ENCODE data around the gene LRRC36. TPM values are rescaled to one million over a fixed set of nuclear protein-coding genes. Genes with fewer than 3 reads are reported as not detected.
A peak's percentile ranks its signal among the peaks of the same experiment; 100 is the strongest.

Gene LRRC36
- total and polyA plus RNA-seq, 2 of the 13 experiments (the other 11 are each of a cell fraction or from before 2014, with no cell fraction given): 0.12 to 0.15 TPM

DNA sequence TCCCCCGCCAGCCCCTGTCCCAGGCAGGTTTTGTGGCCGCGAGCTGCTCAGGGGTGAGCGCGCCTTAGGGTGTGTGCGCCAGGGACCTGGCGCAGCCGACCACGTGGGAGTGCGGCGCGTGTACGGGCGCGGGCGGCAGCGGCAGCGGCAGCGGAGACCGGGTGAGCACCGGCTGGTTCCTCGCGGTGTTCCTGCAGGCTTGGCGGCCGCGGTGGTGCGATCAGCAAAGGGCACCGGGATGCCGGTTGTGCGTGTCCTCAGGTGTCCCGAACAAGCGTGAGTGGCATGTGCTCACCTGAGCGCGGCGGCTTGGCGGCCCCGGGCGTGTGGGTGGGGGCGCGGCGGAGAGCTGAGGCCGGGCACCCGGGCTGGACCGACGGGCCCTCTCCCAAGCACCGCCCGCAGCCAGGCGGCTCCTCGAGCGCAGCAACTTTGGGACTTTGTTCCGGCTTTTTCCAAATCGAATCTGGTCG, 103.9 kb downstream of the LRRC36 start (continued):
- TF ChIP-seq, protein P1, sequence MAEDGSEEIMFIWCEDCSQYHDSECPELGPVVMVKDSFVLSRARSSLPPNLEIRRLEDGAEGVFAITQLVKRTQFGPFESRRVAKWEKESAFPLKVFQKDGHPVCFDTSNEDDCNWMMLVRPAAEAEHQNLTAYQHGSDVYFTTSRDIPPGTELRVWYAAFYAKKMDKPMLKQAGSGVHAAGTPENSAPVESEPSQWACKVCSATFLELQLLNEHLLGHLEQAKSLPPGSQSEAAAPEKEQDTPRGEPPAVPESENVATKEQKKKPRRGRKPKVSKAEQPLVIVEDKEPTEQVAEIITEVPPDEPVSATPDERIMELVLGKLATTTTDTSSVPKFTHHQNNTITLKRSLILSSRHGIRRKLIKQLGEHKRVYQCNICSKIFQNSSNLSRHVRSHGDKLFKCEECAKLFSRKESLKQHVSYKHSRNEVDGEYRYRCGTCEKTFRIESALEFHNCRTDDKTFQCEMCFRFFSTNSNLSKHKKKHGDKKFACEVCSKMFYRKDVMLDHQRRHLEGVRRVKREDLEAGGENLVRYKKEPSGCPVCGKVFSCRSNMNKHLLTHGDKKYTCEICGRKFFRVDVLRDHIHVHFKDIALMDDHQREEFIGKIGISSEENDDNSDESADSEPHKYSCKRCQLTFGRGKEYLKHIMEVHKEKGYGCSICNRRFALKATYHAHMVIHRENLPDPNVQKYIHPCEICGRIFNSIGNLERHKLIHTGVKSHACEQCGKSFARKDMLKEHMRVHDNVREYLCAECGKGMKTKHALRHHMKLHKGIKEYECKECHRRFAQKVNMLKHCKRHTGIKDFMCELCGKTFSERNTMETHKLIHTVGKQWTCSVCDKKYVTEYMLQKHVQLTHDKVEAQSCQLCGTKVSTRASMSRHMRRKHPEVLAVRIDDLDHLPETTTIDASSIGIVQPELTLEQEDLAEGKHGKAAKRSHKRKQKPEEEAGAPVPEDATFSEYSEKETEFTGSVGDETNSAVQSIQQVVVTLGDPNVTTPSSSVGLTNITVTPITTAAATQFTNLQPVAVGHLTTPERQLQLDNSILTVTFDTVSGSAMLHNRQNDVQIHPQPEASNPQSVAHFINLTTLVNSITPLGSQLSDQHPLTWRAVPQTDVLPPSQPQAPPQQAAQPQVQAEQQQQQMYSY (CRISPR knock-in tag; IDR thresholded peaks at IDR 0.05): no peak
- TF ChIP-seq MAFG (CRISPR knock-in tag; IDR thresholded peaks at IDR 0.05) (0 out of 2 replicates have a peak, but pooled peaks have one; percentile 17), SP5 (CRISPR knock-in tag; IDR thresholded peaks at IDR 0.05; ENCODE audit: borderline replicate concordance, low read depth) (no peak), NFIC (IDR thresholded peaks at IDR 0.05; ENCODE audit: low read length) (no peak), CBFB (CRISPR knock-in tag; IDR thresholded peaks at IDR 0.05) (no peak), HNRNPUL1 (IDR thresholded peaks at IDR 0.05; ENCODE audit: low read depth, low read length) (no peak), ZBTB21 (CRISPR knock-in tag; IDR thresholded peaks at IDR 0.05) (no peak), TSC22D2 (CRISPR knock-in tag; IDR thresholded peaks at IDR 0.05; ENCODE audit: borderline replicate concordance) (no peak), CBX1 (IDR thresholded peaks at IDR 0.05; ENCODE audit: low read depth) (no peak), SYNCRIP (IDR thresholded peaks at IDR 0.05; ENCODE audit: insufficient read depth, low read depth, low read length) (no peak), IRX3 (CRISPR knock-in tag; IDR thresholded peaks at IDR 0.05; ENCODE audit: borderline replicate concordance, low read depth) (no peak; the same call in 1 of the 2 replicates), ZNF766 (CRISPR knock-in tag; IDR thresholded peaks at IDR 0.05; ENCODE audit: borderline replicate concordance) (peak; percentile 41; the same call in 1 of the 2 replicates), RFX3 (CRISPR knock-in tag; IDR thresholded peaks at IDR 0.05) (no peak), GABPA (IDR thresholded peaks at IDR 0.05; ENCODE audit: low read depth, low read length) (no peak), GABPA (CRISPR knock-in tag; IDR thresholded peaks at IDR 0.05; ENCODE audit: low read depth) (no peak)
- TF ChIP-seq, protein P2, sequence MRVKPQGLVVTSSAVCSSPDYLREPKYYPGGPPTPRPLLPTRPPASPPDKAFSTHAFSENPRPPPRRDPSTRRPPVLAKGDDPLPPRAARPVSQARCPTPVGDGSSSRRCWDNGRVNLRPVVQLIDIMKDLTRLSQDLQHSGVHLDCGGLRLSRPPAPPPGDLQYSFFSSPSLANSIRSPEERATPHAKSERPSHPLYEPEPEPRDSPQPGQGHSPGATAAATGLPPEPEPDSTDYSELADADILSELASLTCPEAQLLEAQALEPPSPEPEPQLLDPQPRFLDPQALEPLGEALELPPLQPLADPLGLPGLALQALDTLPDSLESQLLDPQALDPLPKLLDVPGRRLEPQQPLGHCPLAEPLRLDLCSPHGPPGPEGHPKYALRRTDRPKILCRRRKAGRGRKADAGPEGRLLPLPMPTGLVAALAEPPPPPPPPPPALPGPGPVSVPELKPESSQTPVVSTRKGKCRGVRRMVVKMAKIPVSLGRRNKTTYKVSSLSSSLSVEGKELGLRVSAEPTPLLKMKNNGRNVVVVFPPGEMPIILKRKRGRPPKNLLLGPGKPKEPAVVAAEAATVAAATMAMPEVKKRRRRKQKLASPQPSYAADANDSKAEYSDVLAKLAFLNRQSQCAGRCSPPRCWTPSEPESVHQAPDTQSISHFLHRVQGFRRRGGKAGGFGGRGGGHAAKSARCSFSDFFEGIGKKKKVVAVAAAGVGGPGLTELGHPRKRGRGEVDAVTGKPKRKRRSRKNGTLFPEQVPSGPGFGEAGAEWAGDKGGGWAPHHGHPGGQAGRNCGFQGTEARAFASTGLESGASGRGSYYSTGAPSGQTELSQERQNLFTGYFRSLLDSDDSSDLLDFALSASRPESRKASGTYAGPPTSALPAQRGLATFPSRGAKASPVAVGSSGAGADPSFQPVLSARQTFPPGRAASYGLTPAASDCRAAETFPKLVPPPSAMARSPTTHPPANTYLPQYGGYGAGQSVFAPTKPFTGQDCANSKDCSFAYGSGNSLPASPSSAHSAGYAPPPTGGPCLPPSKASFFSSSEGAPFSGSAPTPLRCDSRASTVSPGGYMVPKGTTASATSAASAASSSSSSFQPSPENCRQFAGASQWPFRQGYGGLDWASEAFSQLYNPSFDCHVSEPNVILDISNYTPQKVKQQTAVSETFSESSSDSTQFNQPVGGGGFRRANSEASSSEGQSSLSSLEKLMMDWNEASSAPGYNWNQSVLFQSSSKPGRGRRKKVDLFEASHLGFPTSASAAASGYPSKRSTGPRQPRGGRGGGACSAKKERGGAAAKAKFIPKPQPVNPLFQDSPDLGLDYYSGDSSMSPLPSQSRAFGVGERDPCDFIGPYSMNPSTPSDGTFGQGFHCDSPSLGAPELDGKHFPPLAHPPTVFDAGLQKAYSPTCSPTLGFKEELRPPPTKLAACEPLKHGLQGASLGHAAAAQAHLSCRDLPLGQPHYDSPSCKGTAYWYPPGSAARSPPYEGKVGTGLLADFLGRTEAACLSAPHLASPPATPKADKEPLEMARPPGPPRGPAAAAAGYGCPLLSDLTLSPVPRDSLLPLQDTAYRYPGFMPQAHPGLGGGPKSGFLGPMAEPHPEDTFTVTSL (CRISPR knock-in tag; IDR thresholded peaks at IDR 0.05; ENCODE audit: borderline replicate concordance): peak; percentile 64; the same call in 1 of the 2 replicates
- TF ChIP-seq, protein P3, sequence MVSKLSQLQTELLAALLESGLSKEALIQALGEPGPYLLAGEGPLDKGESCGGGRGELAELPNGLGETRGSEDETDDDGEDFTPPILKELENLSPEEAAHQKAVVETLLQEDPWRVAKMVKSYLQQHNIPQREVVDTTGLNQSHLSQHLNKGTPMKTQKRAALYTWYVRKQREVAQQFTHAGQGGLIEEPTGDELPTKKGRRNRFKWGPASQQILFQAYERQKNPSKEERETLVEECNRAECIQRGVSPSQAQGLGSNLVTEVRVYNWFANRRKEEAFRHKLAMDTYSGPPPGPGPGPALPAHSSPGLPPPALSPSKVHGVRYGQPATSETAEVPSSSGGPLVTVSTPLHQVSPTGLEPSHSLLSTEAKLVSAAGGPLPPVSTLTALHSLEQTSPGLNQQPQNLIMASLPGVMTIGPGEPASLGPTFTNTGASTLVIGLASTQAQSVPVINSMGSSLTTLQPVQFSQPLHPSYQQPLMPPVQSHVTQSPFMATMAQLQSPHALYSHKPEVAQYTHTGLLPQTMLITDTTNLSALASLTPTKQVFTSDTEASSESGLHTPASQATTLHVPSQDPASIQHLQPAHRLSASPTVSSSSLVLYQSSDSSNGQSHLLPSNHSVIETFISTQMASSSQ (IDR thresholded peaks at IDR 0.05; ENCODE audit: low read depth): no peak
- TF ChIP-seq, protein P3 (CRISPR knock-in tag; IDR thresholded peaks at IDR 0.05; ENCODE audit: borderline replicate concordance): peak; percentile 80; the same call in 1 of the 2 replicates
